Spleen (tissue), 11 donors: ENCODE results near the gene PARD3B. TPM values are rescaled to one million over a fixed set of nuclear protein-coding genes. Genes with fewer than 3 reads are reported as not detected.

ENCODE experiments used
- DNase-seq: peaks from one replicate; pipeline ENCODE4 v3.0.0-alpha.2; 2020
- H3K27ac ChIP-seq, 8 donors: fragments of 200-600 bp; sonication (generic) in 7 of 8; 1 replicate in 4 of 8; 2 replicates in 4 of 8; pipeline versions ENCODE4 v1.5.0 to v1.8.0; 2016 to 2021; ENCODE audit warnings: inconsistent platforms in 4 of 8, mild to moderate bottlenecking in 4 of 8, moderate library complexity in 1 of 8
- H3K27me3 ChIP-seq, 7 donors: fragments of 200-600 bp; sonication (generic) in 6 of 7; replicated peaks in 1 of 7; 1 replicate in 4 of 7; 2 replicates in 3 of 7; pipeline versions ENCODE4 v1.5.0 to v1.8.0; 2016 to 2021; ENCODE audit warnings: inconsistent platforms in 3 of 7, mild to moderate bottlenecking in 1 of 7
- H3K36me3 ChIP-seq, 6 donors: fragments of 200-600 bp; sonication (generic) in 5 of 6; 1 replicate in 4 of 6; 2 replicates in 2 of 6; pipeline versions ENCODE4 v1.5.0 to v1.8.0; 2016 to 2021; ENCODE audit warnings: inconsistent platforms in 2 of 6
- H3K4me1 ChIP-seq, 6 donors: fragments of 200-600 bp; sonication (generic) in 5 of 6; 1 replicate in 3 of 6; 2 replicates in 3 of 6; pipeline versions ENCODE4 v1.5.0 to v1.8.0; 2016 to 2021; ENCODE audit warnings: inconsistent platforms in 3 of 6
- H3K4me3 ChIP-seq, 8 donors: fragments of 200-600 bp; sonication (generic) in 7 of 8; 1 replicate in 4 of 8; 2 replicates in 4 of 8; pipeline versions ENCODE4 v1.5.0 to v1.8.0; 2016 to 2021; ENCODE audit warnings: inconsistent platforms in 4 of 8, mild to moderate bottlenecking in 4 of 8, moderate library complexity in 2 of 8
- H3K9me3 ChIP-seq, 8 donors: fragments of 200-600 bp; sonication (generic) in 7 of 8; 1 replicate in 4 of 8; 2 replicates in 4 of 8; pipeline versions ENCODE4 v1.5.0 to v1.8.0; 2016 to 2021; ENCODE audit warnings: inconsistent platforms in 4 of 8
- CTCF ChIP-seq, 11 experiments: fragments of 200-600 bp in 7 of 11; fragments of 450-650 bp in 4 of 11; sonication (generic) in 4 of 11; IDR thresholded peaks in 8 of 11; conservative IDR thresholded peaks in 3 of 11; 1 replicate in 7 of 11; 2 replicates in 4 of 11; pipeline versions ENCODE4 v1.4.0 to v1.8.0; 2016 to 2021; ENCODE audit warnings: antibody characterized with exemption in 11 of 11, inconsistent platforms in 4 of 11, mild to moderate bottlenecking in 1 of 11
- POLR2A ChIP-seq, 3 donors: fragments of 450-650 bp; IDR thresholded peaks; one replicate each; pipeline ENCODE4 v1.5.1; 2017; ENCODE audit warnings: antibody characterized with exemption in 3 of 3, mild to moderate bottlenecking in 1 of 3
- POLR2AphosphoS5 ChIP-seq, 3 donors: sonication (generic); formaldehyde crosslinking; IDR thresholded peaks; one replicate each; pipeline ENCODE4 v1.5.1; 2017; ENCODE audit warnings: antibody characterized with exemption in 3 of 3
- WGBS, 5 donors: extraction: QIAGEN DNeasy Blood & Tissue Kit in 3 of 5; methylation state at CpG; one replicate each; pipeline versions ENCODE4 v1.1.5 to v1.1.7; 2013 to 2018; 5-methylcytosine and 5-hydroxymethylcytosine counted together
- intact Hi-C: fragments of 100-400 bp; cut with DNase I; formaldehyde crosslinking; loops from one replicate; pipeline ENCODE4 v1.15.0; 2023; ENCODE audit warnings: low total_unique reads
- polyA plus RNA-seq, 3 donors: library from polyadenylated mRNA; stranded (reverse); fragments of 200-250 nt; gene quantifications; one replicate each; pipeline ENCODE4 v1.2.1, GENCODE V29; 2013
- total RNA-seq, 7 donors: library from RNA; depleted of rRNA in 3 of 7; stranded (reverse); fragments of >200 nt in 3 of 7; fragmentation: NEBNext Ultra II Directional in 4 of 7; extraction: Animal tissue kit (Norgen Biotek cat#: 25700) in 4 of 7; gene quantifications; one replicate each; pipeline versions ENCODE4 v1.1.0 to v1.2.1, GENCODE V29; 2016 to 2021
- donor health status: healthy with polysubstance abuse.
- donor health status: DM: no; HTN: no; CAD: no; lungs with moderate emphysema.
- donor health status: DM: no; HTN: no; CAD: no.
- donor health status: Bipolar disorder and iron deficiency.
- donor health status: healthy.
- donor health status: DM: no; HTN: no; CAD: no.
- donor health status: DM: yes; HTN: yes; CAD: no.

PARD3B gene
- total and polyA plus RNA-seq, 10 donors: 0.85 to 27.8 (median 14.7) TPM

- Histone ChIP-seq H3K36me3 (no peaks in the 10 kb centered on the region), H3K9me3 (no peaks in the 10 kb centered on the region), H3K27me3 (no peaks in the 10 kb centered on the region), H3K27ac (no peak overlapping the region), H3K4me1 (no peaks in the 10 kb centered on the region), H3K4me3 (no peak overlapping the region)
- intact Hi-C loops: no loop called here
- TF ChIP-seq CTCF (IDR thresholded peaks at IDR 0.05 in 8 of 11, conservative IDR thresholded peaks at IDR 0.05 in 3 of 11): no peak
- TF ChIP-seq POLR2AphosphoS5 (IDR thresholded peaks at IDR 0.05): no peak
- WGBS, 5 donors: 95 to 97% (median 97%) methylated on average over 2 of the region's 2 CpGs
- no peak for DNase-seq
Measured at GRCh38 chr2:205346649-205347048, 801.4 kb downstream of the PARD3B start.

GRCh38 chr2:205347899-205348298, 802.6 kb downstream of the PARD3B start:
- Histone ChIP-seq H3K27ac (no peak overlapping the region), H3K4me3 (no peak overlapping the region), H3K4me1 (no peaks in the 10 kb centered on the region), H3K9me3 (no peaks in the 10 kb centered on the region), H3K27me3 (no peaks in the 10 kb centered on the region), H3K36me3 (no peaks in the 10 kb centered on the region)
- 61 to 83% (median 75%) methylated on average over 2 of the region's 2 CpGs for WGBS, 5 donors
- no peak for DNase-seq
- intact Hi-C loops: no loop called here
- TF ChIP-seq POLR2AphosphoS5 (IDR thresholded peaks at IDR 0.05) (no peak), POLR2A (IDR thresholded peaks at IDR 0.05) (no peak), CTCF (IDR thresholded peaks at IDR 0.05 in 8 of 11, conservative IDR thresholded peaks at IDR 0.05 in 3 of 11) (no peak)

- Histone ChIP-seq H3K4me3 (no peak overlapping the region), H3K27ac (no peak overlapping the region), H3K4me1 (no peaks in the 10 kb centered on the region), H3K36me3 (no peaks in the 10 kb centered on the region), H3K27me3 (no peaks in the 10 kb centered on the region), H3K9me3 (no peaks in the 10 kb centered on the region)
- TF ChIP-seq POLR2AphosphoS5 (IDR thresholded peaks at IDR 0.05): no peak
- 86 to 97% (median 92%) methylated on average over 3 of the region's 3 CpGs for WGBS, 5 donors
- intact Hi-C loops: no loop called here
- no peak for DNase-seq
Measured at GRCh38 chr2:205352094-205352493, 806.8 kb downstream of the PARD3B start.

GRCh38 chr2:205352593-205352992, 807.3 kb downstream of the PARD3B start:
- no peak for TF ChIP-seq POLR2AphosphoS5 (IDR thresholded peaks at IDR 0.05)
- no peak for TF ChIP-seq POLR2A (IDR thresholded peaks at IDR 0.05)
- Histone ChIP-seq H3K27ac (no peak overlapping the region), H3K36me3 (no peaks in the 10 kb centered on the region), H3K9me3 (no peaks in the 10 kb centered on the region), H3K4me3 (no peak overlapping the region), H3K4me1 (no peaks in the 10 kb centered on the region), H3K27me3 (no peaks in the 10 kb centered on the region)
- intact Hi-C loops: no loop called here
- WGBS, 5 donors: 82 to 97% (median 92%) methylated on average over 3 of the region's 3 CpGs
- no peak for DNase-seq

- WGBS, 5 donors: 34 to 57% (median 37%) methylated on average over 2 of the region's 2 CpGs
- Histone ChIP-seq H3K27ac (no peak overlapping the region), H3K27me3 (no peaks in the 10 kb centered on the region), H3K9me3 (no peaks in the 10 kb centered on the region), H3K4me1 (no peaks in the 10 kb centered on the region), H3K4me3 (no peak overlapping the region), H3K36me3 (no peaks in the 10 kb centered on the region)
- no peak for DNase-seq
- intact Hi-C loops: no loop called here
- TF ChIP-seq POLR2AphosphoS5 (IDR thresholded peaks at IDR 0.05): no peak
Measured at GRCh38 chr2:205357732-205358131, 812.5 kb downstream of the PARD3B start.

- intact Hi-C loops: no loop called here
Measured at GRCh38 chr2:205358351-205358815, 813.1 kb downstream of the PARD3B start.

More at GRCh38 chr2:205358351-205358815, 813.1 kb downstream of the PARD3B start:
- no peak for TF ChIP-seq CTCF (IDR thresholded peaks at IDR 0.05 in 8 of 11, conservative IDR thresholded peaks at IDR 0.05 in 3 of 11)
- TF ChIP-seq POLR2AphosphoS5 (IDR thresholded peaks at IDR 0.05): no peak
- TF ChIP-seq POLR2A (IDR thresholded peaks at IDR 0.05): no peak
- Histone ChIP-seq H3K36me3 (no peaks in the 10 kb centered on the region), H3K27ac (no peak overlapping the region), H3K4me3 (no peak overlapping the region), H3K9me3 (no peaks in the 10 kb centered on the region), H3K4me1 (no peaks in the 10 kb centered on the region), H3K27me3 (no peaks in the 10 kb centered on the region)
- no peak for DNase-seq
- WGBS, 5 donors: 69 to 83% (median 71%) methylated on average over 8 of the region's 8 CpGs
